H1 (cell line): Measurements from ENCODE around the gene DDX3Y.

Experiments used
- ASH2L ChIP-seq: fragments of 200-600, 300-600 bp; sonication (generic); IDR thresholded peaks from one replicate; pipeline ENCODE4 v1.7.1; 2017; ENCODE audit warnings: low read length
- CTCF ChIP-seq, 3 experiments: IDR thresholded peaks; 1 replicate in 2 of 3; 2 replicates in 1 of 3; pipeline versions ENCODE4 v1.5.1 to v1.6.1; 2011; ENCODE audit warnings: low read length in 3 of 3, mild to moderate bottlenecking in 3 of 3, inconsistent platforms in 2 of 3, low read depth in 1 of 3, moderate library complexity in 1 of 3; ENCODE audit not compliant: insufficient read depth in 1 of 3; ENCODE audit errors: control extremely low read depth in 1 of 3
- EGR1 ChIP-seq: IDR thresholded peaks from 2 replicates; pipeline ENCODE4 v1.6.1; 2011; ENCODE audit warnings: low read depth, low read length, borderline replicate concordance
- POLR2A ChIP-seq, 2 experiments: IDR thresholded peaks; 1 replicate in 1 of 2; 2 replicates in 1 of 2; pipeline ENCODE4 v1.6.1; 2011; ENCODE audit warnings: low read depth in 2 of 2, low read length in 2 of 2, mild to moderate bottlenecking in 2 of 2; ENCODE audit errors: control extremely low read depth in 1 of 2
- POLR2AphosphoS5 ChIP-seq: IDR thresholded peaks from 2 replicates; pipeline ENCODE4 v1.6.1; 2011; ENCODE audit warnings: low read depth, low read length
- RNF2 ChIP-seq: fragments of 200-900, 300-1000 bp; sonication (generic); IDR thresholded peaks from 2 replicates; pipeline ENCODE4 v1.7.1; 2016; ENCODE audit warnings: borderline replicate concordance, low read depth, mild to moderate bottlenecking, antibody characterized with exemption, low read length; ENCODE audit not compliant: poor library complexity, severe bottlenecking; ENCODE audit errors: missing control alignments
- TAF1 ChIP-seq: IDR thresholded peaks from 2 replicates; pipeline ENCODE4 v1.6.1; 2011; ENCODE audit warnings: mild to moderate bottlenecking, low read depth, low read length
- TF ChIP-seq, protein P1 (sequence below): IDR thresholded peaks from 2 replicates; pipeline ENCODE4 v1.6.1; 2012; ENCODE audit warnings: inconsistent platforms

DNA sequence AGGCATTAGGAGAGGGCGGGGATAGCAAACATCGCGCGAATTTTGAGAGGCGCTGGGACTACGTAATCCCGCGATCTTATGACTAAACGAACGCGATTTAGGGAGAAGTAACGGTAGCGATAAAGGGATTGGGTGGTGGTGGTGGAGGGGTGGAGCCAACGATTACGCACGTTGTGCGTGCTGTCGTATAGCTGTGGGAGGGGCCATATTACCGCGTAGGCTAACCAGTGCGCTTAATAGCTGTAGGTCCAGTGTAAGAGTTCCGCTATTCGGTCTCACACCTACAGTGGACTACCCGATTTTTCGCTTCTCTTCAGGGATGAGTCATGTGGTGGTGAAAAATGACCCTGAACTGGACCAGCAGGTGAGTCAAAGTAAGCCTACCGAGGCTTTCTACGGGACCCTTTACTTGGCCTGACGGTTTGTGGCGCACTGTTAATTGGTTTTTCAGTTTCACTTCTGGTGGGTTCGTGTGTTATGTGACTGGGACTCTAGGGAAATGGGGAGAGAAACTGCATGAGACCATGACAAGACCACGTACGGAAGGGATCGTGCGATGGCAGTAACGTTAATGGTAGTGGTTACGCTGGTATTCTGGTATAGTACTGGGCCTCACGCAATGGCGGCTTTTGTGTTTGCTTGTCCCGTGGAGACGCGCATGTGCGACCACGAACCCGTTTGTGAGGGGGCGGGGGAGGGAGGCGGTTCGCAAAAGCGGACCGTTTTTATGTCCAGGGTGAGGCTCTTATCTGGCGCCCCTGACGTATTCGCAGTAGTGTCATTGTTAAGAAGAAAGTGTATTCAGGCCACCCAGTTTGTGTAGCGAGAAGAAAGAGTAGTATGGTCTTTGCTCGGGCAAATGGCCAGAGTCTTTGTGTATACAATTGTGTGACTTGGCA lies at the start of gene DDX3Y:
- TF ChIP-seq TAF1 (peak; percentile 86), RNF2 (no peak), CTCF (IDR thresholded peaks at IDR 0.05; ENCODE audit: control extremely low read depth in 1 of 3, insufficient read depth in 1 of 3, low read depth in 1 of 3, low read length in 3 of 3) (no peak), EGR1 (no peak), POLR2A (IDR thresholded peaks at IDR 0.05; ENCODE audit: control extremely low read depth in 1 of 2, low read depth in 2 of 2, low read length in 2 of 2) (peak in 1 of 2 experiments; percentile 91; a peak in 2 of 3 replicates), POLR2AphosphoS5 (peak; percentile 89), ASH2L (no peak)
- TF ChIP-seq, protein P1, sequence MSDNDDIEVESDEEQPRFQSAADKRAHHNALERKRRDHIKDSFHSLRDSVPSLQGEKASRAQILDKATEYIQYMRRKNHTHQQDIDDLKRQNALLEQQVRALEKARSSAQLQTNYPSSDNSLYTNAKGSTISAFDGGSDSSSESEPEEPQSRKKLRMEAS = no peak
